ENCODE results near the gene IGSF10.

The IGSF10 gene

GRCh38 chr3:151445273-151446001 lies 15.4 kb downstream of the IGSF10 start:
- POLR2A ChIA-PET: no interaction called here
- CTCF ChIA-PET: no interaction called here
- DNase-seq (ENCODE audit: extremely low spot score): no peak
- TF ChIP-seq TARDBP (IDR thresholded peaks at IDR 0.05) (no peak), SP1 (IDR thresholded peaks at IDR 0.05) (no peak), ELF4 (IDR thresholded peaks at IDR 0.05) (no peak), FOXA1 (IDR thresholded peaks at IDR 0.05) (no peak), LEF1 (IDR thresholded peaks at IDR 0.05; ENCODE audit: borderline replicate concordance) (no peak), BHLHE40 (IDR thresholded peaks at IDR 0.05; ENCODE audit: borderline replicate concordance) (no peak)

GRCh38 chr3:151443583-151443982 lies 17.3 kb downstream of the IGSF10 start:
- TF ChIP-seq L3MBTL2 (conservative IDR thresholded peaks at IDR 0.05): no peak
- no peak for TF ChIP-seq NFRKB (IDR thresholded peaks at IDR 0.05)
- TF ChIP-seq FOXK2 (IDR thresholded peaks at IDR 0.05): no peak
- TF ChIP-seq SP1 (IDR thresholded peaks at IDR 0.05): no peak
- no peak for TF ChIP-seq ELF4 (IDR thresholded peaks at IDR 0.05)
- no peak for DNase-seq (ENCODE audit: extremely low spot score)
- CTCF ChIA-PET: no interaction called here
- POLR2A ChIA-PET: no interaction called here

- TF ChIP-seq L3MBTL2 (conservative IDR thresholded peaks at IDR 0.05) (no peak), HDGF (IDR thresholded peaks at IDR 0.05; ENCODE audit: borderline replicate concordance) (no peak), TARDBP (IDR thresholded peaks at IDR 0.05) (no peak), FOXK2 (IDR thresholded peaks at IDR 0.05) (no peak), ZNF384 (IDR thresholded peaks at IDR 0.05) (no peak), FOXM1 (IDR thresholded peaks at IDR 0.05; ENCODE audit: borderline replicate concordance) (no peak), LEF1 (IDR thresholded peaks at IDR 0.05; ENCODE audit: borderline replicate concordance) (no peak), SP1 (IDR thresholded peaks at IDR 0.05) (no peak), ELF4 (IDR thresholded peaks at IDR 0.05) (no peak), NFRKB (IDR thresholded peaks at IDR 0.05) (no peak), BHLHE40 (IDR thresholded peaks at IDR 0.05; ENCODE audit: borderline replicate concordance) (no peak), FOXA1 (IDR thresholded peaks at IDR 0.05) (no peak), ARNT (IDR thresholded peaks at IDR 0.05) (no peak), CTBP1 (IDR thresholded peaks at IDR 0.05; ENCODE audit: borderline replicate concordance) (no peak)
- DNase-seq (ENCODE audit: extremely low spot score): no peak
- CTCF ChIA-PET: interaction anchor here (0.6 to 3.3 kb wide), 2 partner anchors 398 to 736 kb away, joined by 3 to 17 read pairs; no protein-coding TSS in a partner anchor
- POLR2A ChIA-PET: no interaction called here
These were observed 19.9 kb downstream of the IGSF10 start for GRCh38 chr3:151440940-151441339.

- POLR2A ChIA-PET: no interaction called here
- DNase-seq (ENCODE audit: extremely low spot score): peak; percentile 54
- no peak for TF ChIP-seq FOXM1 (IDR thresholded peaks at IDR 0.05; ENCODE audit: borderline replicate concordance)
- TF ChIP-seq CTBP1 (IDR thresholded peaks at IDR 0.05; ENCODE audit: borderline replicate concordance): no peak
- CTCF ChIA-PET: interaction anchor here (0.9 to 3.3 kb wide), 4 partner anchors 29 to 399 kb away, joined by 3 to 17 read pairs (median 4); no protein-coding TSS in a partner anchor
These were observed 21.2 kb downstream of the IGSF10 start for GRCh38 chr3:151439652-151440125.

- ChIA-PET CTCF (interaction anchor here (0.6 to 3.3 kb wide), 3 partner anchors 401 to 914 kb away, joined by 3 to 17 read pairs (median 6); no protein-coding TSS in a partner anchor), POLR2A (no interaction called here)
- TF ChIP-seq PKNOX1 (IDR thresholded peaks at IDR 0.05) (no peak), CTBP1 (IDR thresholded peaks at IDR 0.05; ENCODE audit: borderline replicate concordance) (no peak), BHLHE40 (IDR thresholded peaks at IDR 0.05; ENCODE audit: borderline replicate concordance) (no peak), FOXA1 (IDR thresholded peaks at IDR 0.05) (no peak), ARNT (IDR thresholded peaks at IDR 0.05) (no peak), SUZ12 (IDR thresholded peaks at IDR 0.05) (no peak), FOXM1 (IDR thresholded peaks at IDR 0.05; ENCODE audit: borderline replicate concordance) (no peak), ZNF384 (IDR thresholded peaks at IDR 0.05) (no peak), L3MBTL2 (conservative IDR thresholded peaks at IDR 0.05) (no peak), ELF4 (IDR thresholded peaks at IDR 0.05) (no peak), NFRKB (IDR thresholded peaks at IDR 0.05) (no peak), HDGF (IDR thresholded peaks at IDR 0.05; ENCODE audit: borderline replicate concordance) (no peak), LEF1 (IDR thresholded peaks at IDR 0.05; ENCODE audit: borderline replicate concordance) (no peak), TARDBP (IDR thresholded peaks at IDR 0.05) (no peak), SP1 (IDR thresholded peaks at IDR 0.05) (no peak), FOXK2 (IDR thresholded peaks at IDR 0.05) (no peak)
- no peak for DNase-seq (ENCODE audit: extremely low spot score)
These were observed 23.0 kb downstream of the IGSF10 start for GRCh38 chr3:151437906-151438305.

- TF ChIP-seq TARDBP (IDR thresholded peaks at IDR 0.05): no peak
- no peak for TF ChIP-seq HDGF (IDR thresholded peaks at IDR 0.05; ENCODE audit: borderline replicate concordance)
- TF ChIP-seq FOXA1 (IDR thresholded peaks at IDR 0.05): no peak
- no peak for TF ChIP-seq FOXK2 (IDR thresholded peaks at IDR 0.05)
- ChIA-PET POLR2A (interaction anchor here (0.6 kb wide), 1 partner anchor 532 kb away, joined by 3 read pairs; no protein-coding TSS in a partner anchor), CTCF (interaction anchor here (1.3 kb wide), 1 partner anchor 402 kb away, joined by 6 read pairs; no protein-coding TSS in a partner anchor)
These were observed 24.0 kb downstream of the IGSF10 start for GRCh38 chr3:151436675-151437446.

More at GRCh38 chr3:151436675-151437446, 24.0 kb downstream of the IGSF10 start:
- no peak for DNase-seq (ENCODE audit: extremely low spot score)

Measured in HEK293T (cell line).